H1 (cell line): Measurements from ENCODE around the gene KHDRBS1. TPM values are rescaled to one million over a fixed set of nuclear protein-coding genes. Genes with fewer than 3 reads are reported as not detected.

Experiments used
- CTCF ChIA-PET: fragments of 300-600 bp; sonication (Branson Sonifier 250); formaldehyde crosslinking; loops from one replicate; lab custom pipeline; 2021; ENCODE audit not compliant: partially characterized antibody; lab: Charles Lee
- POLR2A ChIA-PET: fragments of 300-600 bp; sonication (Branson Sonifier 250); formaldehyde crosslinking; loops from one replicate; lab custom pipeline; 2021; ENCODE audit warnings: inconsistent platforms; ENCODE audit not compliant: partially characterized antibody; lab: Charles Lee
- DNase-seq, 2 experiments: peaks; one replicate each; pipeline versions ENCODE4 v3.0.0 to v3.0.0-alpha.2; 2010 to 2022; ENCODE audit warnings: low spot score in 2 of 2, low read depth in 1 of 2, mixed read lengths in 1 of 2
- FAIRE-seq: peaks from 2 replicates; lab custom pipeline; 2011; peaks lifted over from hg19 to GRCh38; lab: Jason Lieb, UNC
- H2AFZ ChIP-seq: 2 replicates; pipeline ENCODE4 v1.8.1; 2012; ENCODE audit warnings: low read length, inconsistent platforms
- H2AK5ac ChIP-seq: 2 replicates; pipeline ENCODE4 v1.6.1; 2013; ENCODE audit warnings: low read depth, low read length
- H2BK120ac ChIP-seq: replicated peaks from 2 replicates; pipeline ENCODE3; 2013; ENCODE audit warnings: low read depth, low read length, inconsistent platforms
- H2BK12ac ChIP-seq: 2 replicates; pipeline ENCODE4 v1.6.1; 2013; ENCODE audit warnings: low read depth, low read length
- H2BK15ac ChIP-seq: 2 replicates; pipeline ENCODE4 v1.6.1; 2013; ENCODE audit warnings: low read length
- H2BK20ac ChIP-seq: 2 replicates; pipeline ENCODE4 v1.6.1; 2013; ENCODE audit warnings: low read length
- H2BK5ac ChIP-seq: 2 replicates; pipeline ENCODE4 v1.6.1; 2013; ENCODE audit warnings: low read depth, low read length
- H3K14ac ChIP-seq: 2 replicates; pipeline ENCODE4 v1.6.1; 2013; ENCODE audit warnings: inconsistent platforms; ENCODE audit not compliant: insufficient read length
- H3K18ac ChIP-seq: 2 replicates; pipeline ENCODE4 v1.6.1; 2013; ENCODE audit warnings: low read length; ENCODE audit errors: extremely low read depth
- H3K23ac ChIP-seq: 2 replicates; pipeline ENCODE4 v1.6.1; 2013; ENCODE audit warnings: inconsistent platforms; ENCODE audit not compliant: insufficient read length
- H3K23me2 ChIP-seq: 2 replicates; pipeline ENCODE4 v1.6.1; 2013; ENCODE audit warnings: low read depth, low read length
- H3K27ac ChIP-seq: 2 replicates; pipeline ENCODE4 v1.6.1; 2011; ENCODE audit warnings: low read depth, low read length, inconsistent platforms
- H3K27me3 ChIP-seq, 4 experiments: replicated peaks in 1 of 4; 1 replicate in 1 of 4; 2 replicates in 3 of 4; pipeline versions ENCODE4 v1.6.1 to v1.8.1; 2011 to 2013; ENCODE audit warnings: low read length in 3 of 4, mild to moderate bottlenecking in 3 of 4, inconsistent platforms in 2 of 4, mixed read lengths in 2 of 4, moderate library complexity in 1 of 4; ENCODE audit not compliant: control insufficient read depth in 3 of 4, insufficient read depth in 3 of 4; ENCODE audit errors: extremely low read depth in 1 of 4
- H3K36me3 ChIP-seq, 4 experiments: 2 replicates each; pipeline versions ENCODE4 v1.6.1 to v1.8.1; 2011 to 2013; ENCODE audit warnings: mild to moderate bottlenecking in 4 of 4, low read length in 3 of 4, moderate library complexity in 2 of 4, control low read depth in 1 of 4, inconsistent platforms in 1 of 4; ENCODE audit not compliant: insufficient read depth in 4 of 4, control insufficient read depth in 2 of 4
- H3K4ac ChIP-seq: replicated peaks from 2 replicates; pipeline ENCODE3; 2013; ENCODE audit warnings: low read length, low read depth, mixed read lengths, inconsistent platforms; ENCODE audit not compliant: insufficient read length
- H3K4me1 ChIP-seq, 4 experiments: replicated peaks in 1 of 4; 1 replicate in 1 of 4; 2 replicates in 3 of 4; pipeline versions ENCODE4 v1.6.1 to v1.8.1; 2011 to 2013; ENCODE audit warnings: low read length in 3 of 4, inconsistent platforms in 2 of 4, mixed read lengths in 1 of 4; ENCODE audit not compliant: insufficient read depth in 4 of 4, control insufficient read depth in 3 of 4
- H3K4me2 ChIP-seq, 2 experiments: 2 replicates each; pipeline versions ENCODE4 v1.6.1 to v1.8.1; 2011 to 2013; ENCODE audit warnings: low read depth in 2 of 2, low read length in 2 of 2, control low read depth in 1 of 2, inconsistent platforms in 1 of 2, mild to moderate bottlenecking in 1 of 2; ENCODE audit not compliant: insufficient read depth in 1 of 2
- H3K4me3 ChIP-seq, 4 experiments: fragments of 200-600, 300-600 bp in 1 of 4; sonication (generic), shearing (Covaris generic), sonication (Bioruptor Twin) in 1 of 4; 2 replicates each; pipeline versions ENCODE4 v1.5.1 to v1.8.1; 2011 to 2016; ENCODE audit warnings: low read length in 4 of 4, low read depth in 3 of 4, control low read depth in 2 of 4, inconsistent platforms in 2 of 4, mild to moderate bottlenecking in 2 of 4, mixed read lengths in 1 of 4, moderate library complexity in 1 of 4; ENCODE audit not compliant: insufficient read depth in 2 of 4; ENCODE audit errors: extremely low read depth in 1 of 4
- H3K56ac ChIP-seq: replicated peaks from 2 replicates; pipeline ENCODE3; 2013; ENCODE audit warnings: low read depth, mild to moderate bottlenecking, mixed read lengths, low read length, inconsistent platforms; ENCODE audit not compliant: insufficient read length
- H3K79me1 ChIP-seq: 2 replicates; pipeline ENCODE4 v1.6.1; 2013; ENCODE audit warnings: low read depth, low read length, control low read depth
- H3K79me2 ChIP-seq, 2 experiments: 2 replicates each; pipeline versions ENCODE4 v1.6.1 to v1.8.1; 2012 to 2013; ENCODE audit warnings: low read length in 2 of 2, mild to moderate bottlenecking in 2 of 2, inconsistent platforms in 1 of 2; ENCODE audit not compliant: insufficient read depth in 2 of 2, control insufficient read depth in 1 of 2
- H3K9ac ChIP-seq, 4 experiments: replicated peaks in 1 of 4; 1 replicate in 1 of 4; 2 replicates in 3 of 4; pipeline versions ENCODE4 v1.6.1 to v1.8.1; 2011 to 2013; ENCODE audit warnings: low read depth in 3 of 4, low read length in 3 of 4, control low read depth in 2 of 4, mild to moderate bottlenecking in 2 of 4, moderate library complexity in 2 of 4, inconsistent platforms in 1 of 4; ENCODE audit errors: extremely low read depth in 1 of 4
- H3K9me3 ChIP-seq, 2 experiments: 2 replicates each; pipeline versions ENCODE4 v1.6.1 to v1.8.1; 2012 to 2013; ENCODE audit warnings: mild to moderate bottlenecking in 2 of 2, moderate library complexity in 2 of 2, control low read depth in 1 of 2, inconsistent platforms in 1 of 2, low read depth in 1 of 2, low read length in 1 of 2, mixed read lengths in 1 of 2; ENCODE audit not compliant: insufficient read depth in 2 of 2
- H4K20me1 ChIP-seq, 2 experiments: replicated peaks in 1 of 2; 2 replicates each; pipeline versions ENCODE3 to v1.8.1; 2011 to 2013; ENCODE audit warnings: inconsistent platforms in 2 of 2, low read length in 2 of 2, mild to moderate bottlenecking in 1 of 2; ENCODE audit not compliant: insufficient read depth in 2 of 2, control insufficient read depth in 1 of 2
- H4K5ac ChIP-seq: 2 replicates; pipeline ENCODE4 v1.6.1; 2013; ENCODE audit warnings: low read length, low read depth, mixed read lengths, inconsistent platforms; ENCODE audit not compliant: insufficient read length
- H4K8ac ChIP-seq: 2 replicates; pipeline ENCODE4 v1.8.0; 2013; ENCODE audit warnings: mild to moderate bottlenecking, moderate library complexity, low read length, inconsistent platforms; ENCODE audit not compliant: insufficient read depth; ENCODE audit errors: extremely low read depth
- H4K91ac ChIP-seq: replicated peaks from 2 replicates; pipeline ENCODE3; 2013; ENCODE audit warnings: low read length, mixed read lengths, inconsistent platforms; ENCODE audit not compliant: insufficient read length
- BACH1 ChIP-seq: IDR thresholded peaks from 2 replicates; pipeline ENCODE4 v1.6.1; 2012; ENCODE audit warnings: low read length, improper control_type of control experiment
- CHD1 ChIP-seq: IDR thresholded peaks from 2 replicates; pipeline ENCODE4 v1.6.1; 2012; ENCODE audit warnings: low read depth, low read length, improper control_type of control experiment
- GABPA ChIP-seq: IDR thresholded peaks from 2 replicates; pipeline ENCODE4 v1.6.1; 2011; ENCODE audit warnings: mild to moderate bottlenecking, low read length, moderate library complexity, borderline replicate concordance; ENCODE audit not compliant: insufficient read depth
- KDM4A ChIP-seq: IDR thresholded peaks from one replicate; pipeline ENCODE4 v1.7.1; 2012; ENCODE audit warnings: low read depth, mild to moderate bottlenecking, moderate library complexity, low read length, inconsistent platforms; ENCODE audit not compliant: severe bottlenecking
- RAD21 ChIP-seq, 2 experiments: IDR thresholded peaks in 1 of 2; conservative IDR thresholded peaks in 1 of 2; 2 replicates each; pipeline ENCODE4 v1.6.1; 2011; ENCODE audit warnings: low read depth in 2 of 2, low read length in 2 of 2, improper control_type of control experiment in 1 of 2, inconsistent platforms in 1 of 2, mild to moderate bottlenecking in 1 of 2, moderate library complexity in 1 of 2
- SIN3A ChIP-seq, 2 experiments: IDR thresholded peaks in 1 of 2; conservative IDR thresholded peaks in 1 of 2; 2 replicates each; pipeline ENCODE4 v1.6.1; 2011 to 2012; ENCODE audit warnings: low read length in 2 of 2, improper control_type of control experiment in 1 of 2, low read depth in 1 of 2, mild to moderate bottlenecking in 1 of 2
- TBP ChIP-seq: IDR thresholded peaks from 2 replicates; pipeline ENCODE4 v1.6.1; 2011; ENCODE audit warnings: low read depth, low read length, improper control_type of control experiment
- WGBS, 2 experiments: shearing (Covaris generic) in 1 of 2; methylation state at CpG; one replicate each; pipeline versions ENCODE4 v1.1.6 to v1.1.7; 2013 to 2015; ENCODE audit warnings: low lambda C conversion rate in 2 of 2, mixed read lengths in 2 of 2, inconsistent platforms in 1 of 2, low coverage in 1 of 2, missing lambda C conversion rate in 1 of 2; ENCODE audit not compliant: insufficient replicate concordance in 2 of 2, insufficient coverage in 1 of 2, insufficient read length in 1 of 2; ENCODE audit errors: extremely low coverage in 1 of 2, missing lambda C conversion rate in 1 of 2; 5-methylcytosine and 5-hydroxymethylcytosine counted together
- polyA plus RNA-seq, 7 experiments: library from polyadenylated mRNA; depleted of rRNA in 3 of 7; stranded (reverse) in 5 of 7; unstranded in 2 of 7; fragments of >200 nt in 5 of 7; fragments of 200-250 nt in 2 of 7; gene quantifications; 1 replicate in 5 of 7; 2 replicates in 1 of 7; 4 replicates in 1 of 7; pipeline versions ENCODE4 v1.2.1 to v1.2.3, GENCODE V29; 2011 to 2013; ENCODE audit warnings: missing spikeins in 2 of 7, mixed read lengths in 2 of 7
- total RNA-seq: library from RNA; stranded (reverse); fragmentation: NEBNext Ultra II Directional; extraction: Animal tissue kit (Norgen Biotek cat#: 25700); gene quantifications from 2 replicates; pipeline ENCODE4 v1.2.1, GENCODE V29; 2021
- TF ChIP-seq, protein P1 (sequence below), 3 experiments: IDR thresholded peaks; 1 replicate in 2 of 3; 2 replicates in 1 of 3; pipeline versions ENCODE4 v1.5.1 to v1.6.1; 2011; ENCODE audit warnings: low read length in 3 of 3, mild to moderate bottlenecking in 3 of 3, inconsistent platforms in 2 of 3, low read depth in 1 of 3, moderate library complexity in 1 of 3; ENCODE audit not compliant: insufficient read depth in 1 of 3; ENCODE audit errors: control extremely low read depth in 1 of 3

Gene KHDRBS1
- total and polyA plus RNA-seq, 2 of the 8 experiments (the other 6 are each of a cell fraction or from before 2014, with no cell fraction given) = 53.8 to 284 TPM

DNA sequence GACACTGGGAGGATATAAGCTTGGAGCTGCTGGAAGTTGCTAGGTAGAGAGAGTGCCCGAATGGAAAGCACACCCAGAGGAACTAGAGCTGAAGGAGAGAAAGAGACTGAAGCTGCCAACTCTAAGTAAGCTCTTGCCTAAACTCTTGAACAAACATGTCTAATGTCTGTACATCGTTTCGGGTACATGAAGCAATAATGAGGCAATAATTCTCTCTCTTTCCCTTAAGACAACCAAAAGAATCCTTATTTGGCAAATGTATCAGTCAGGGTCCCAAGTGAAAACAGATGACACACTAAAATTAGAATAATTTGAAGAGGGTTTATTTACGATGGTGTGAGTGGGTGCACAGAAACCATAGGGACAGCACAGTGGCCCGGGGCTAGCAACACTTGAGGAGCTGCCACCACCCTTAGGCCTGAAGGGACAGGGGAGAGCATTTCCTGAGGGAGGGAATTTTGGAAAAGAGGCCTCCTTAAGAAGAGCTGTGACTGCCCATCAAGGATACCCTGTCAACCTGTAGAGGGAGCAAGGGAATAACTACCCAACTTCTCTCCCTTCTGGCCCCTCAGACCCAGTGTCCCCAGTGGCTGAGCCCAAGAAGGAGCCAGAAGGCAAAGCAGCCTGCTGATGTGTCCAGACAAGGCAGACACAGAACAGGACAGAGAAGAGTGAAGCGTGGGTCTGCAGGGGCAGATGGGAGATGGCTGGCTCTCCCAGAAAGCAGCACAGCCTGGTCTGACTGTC lies 36.1 kb upstream of the KHDRBS1 start:
- H3K4me3 ChIP-seq = no peak overlapping the region
- no peaks in the 10 kb centered on the region for H3K4me1 ChIP-seq
- H4K20me1 ChIP-seq = no peaks in the 10 kb centered on the region
- H3K4me2 ChIP-seq = no peak overlapping the region
- no peak overlapping the region for H3K18ac ChIP-seq
- H4K8ac ChIP-seq = peak overlapping the region; percentile 90; the same call in 1 of the 2 replicates
- no peaks in the 10 kb centered on the region for H3K9me3 ChIP-seq
- no peak overlapping the region for H3K56ac ChIP-seq
- ChIA-PET CTCF (interaction anchor here (0.6 to 10.2 kb wide), 28 partner anchors 8 to 188 kb away, joined by 3 to 72 read pairs (median 4); partner anchors contain the start of gene KPNA6), POLR2A (interaction anchor here (0.6 to 2.2 kb wide), 8 partner anchors 13 to 85 kb away, joined by 3 to 8 read pairs (median 4); partner anchors contain the start of gene KHDRBS1)
- H2BK12ac ChIP-seq = peak overlapping the region; percentile 84; the same call in 1 of the 2 replicates
- no peaks in the 10 kb centered on the region for H3K79me1 ChIP-seq
- H3K14ac ChIP-seq = no peak overlapping the region
- FAIRE-seq (peak; percentile 84), DNase-seq (peak; percentile 64 to 68)
- H3K23ac ChIP-seq = no peak overlapping the region
- H2AK5ac ChIP-seq = no peak overlapping the region
- H3K27me3 ChIP-seq = no peaks in the 10 kb centered on the region
- no peak overlapping the region for H4K5ac ChIP-seq
- H4K91ac ChIP-seq = no peak overlapping the region
- H2BK5ac ChIP-seq = no peak overlapping the region
- no peaks in the 10 kb centered on the region for H3K23me2 ChIP-seq
- H3K9ac ChIP-seq = no peak overlapping the region
- no peaks in the 10 kb centered on the region for H3K36me3 ChIP-seq
- WGBS, 2 experiments = 79% methylated on average over 6 of the region's 6 CpGs; no CpG with 5 or more reads in 1 of the 2 experiments
- H2BK20ac ChIP-seq = 0 out of 2 replicates have a peak overlapping the region, but pooled peaks have one; percentile 80
- H3K4ac ChIP-seq = no peak overlapping the region
- H3K79me2 ChIP-seq = no peaks in the 10 kb centered on the region
- no peak overlapping the region for H2BK120ac ChIP-seq
- H2BK15ac ChIP-seq = peak overlapping the region; percentile 88; the same call in 1 of the 2 replicates
- no peak overlapping the region for H3K27ac ChIP-seq
- H2AFZ ChIP-seq = peak overlapping the region; percentile 88; the same call in 1 of the 2 replicates
- TF ChIP-seq BACH1 (peak; percentile 35; the same call in 1 of the 2 replicates), SIN3A (conservative IDR thresholded peaks at IDR 0.05 in 1 of 2, IDR thresholded peaks at IDR 0.05 in 1 of 2; ENCODE audit: low read depth in 1 of 2, low read length in 2 of 2) (0 out of 4 replicates have a peak, but pooled peaks of 1 of the 2 experiments have one; percentile 40), KDM4A (no peak), RAD21 (IDR thresholded peaks at IDR 0.05 in 1 of 2, conservative IDR thresholded peaks at IDR 0.05 in 1 of 2; ENCODE audit: low read depth in 2 of 2, low read length in 2 of 2) (peak; percentile 70 to 80), GABPA (peak; percentile 51; the same call in 1 of the 2 replicates), TBP (peak; percentile 75), CHD1 (no peak)
- TF ChIP-seq, protein P1, sequence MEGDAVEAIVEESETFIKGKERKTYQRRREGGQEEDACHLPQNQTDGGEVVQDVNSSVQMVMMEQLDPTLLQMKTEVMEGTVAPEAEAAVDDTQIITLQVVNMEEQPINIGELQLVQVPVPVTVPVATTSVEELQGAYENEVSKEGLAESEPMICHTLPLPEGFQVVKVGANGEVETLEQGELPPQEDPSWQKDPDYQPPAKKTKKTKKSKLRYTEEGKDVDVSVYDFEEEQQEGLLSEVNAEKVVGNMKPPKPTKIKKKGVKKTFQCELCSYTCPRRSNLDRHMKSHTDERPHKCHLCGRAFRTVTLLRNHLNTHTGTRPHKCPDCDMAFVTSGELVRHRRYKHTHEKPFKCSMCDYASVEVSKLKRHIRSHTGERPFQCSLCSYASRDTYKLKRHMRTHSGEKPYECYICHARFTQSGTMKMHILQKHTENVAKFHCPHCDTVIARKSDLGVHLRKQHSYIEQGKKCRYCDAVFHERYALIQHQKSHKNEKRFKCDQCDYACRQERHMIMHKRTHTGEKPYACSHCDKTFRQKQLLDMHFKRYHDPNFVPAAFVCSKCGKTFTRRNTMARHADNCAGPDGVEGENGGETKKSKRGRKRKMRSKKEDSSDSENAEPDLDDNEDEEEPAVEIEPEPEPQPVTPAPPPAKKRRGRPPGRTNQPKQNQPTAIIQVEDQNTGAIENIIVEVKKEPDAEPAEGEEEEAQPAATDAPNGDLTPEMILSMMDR (IDR thresholded peaks at IDR 0.05; ENCODE audit: control extremely low read depth in 1 of 3, insufficient read depth in 1 of 3, low read depth in 1 of 3, low read length in 3 of 3) = peak; percentile 35 to 94 (median 86)
